Neural cell (in vitro differentiated cells): ENCODE results near the gene CIROP. TPM values are rescaled to one million over a fixed set of nuclear protein-coding genes. Genes with fewer than 3 reads are reported as not detected.

ENCODE experiments used
- H2AFZ ChIP-seq: fragments of 200-600, 300-800 bp; sonication (generic), shearing (Covaris generic); 2 replicates; pipeline ENCODE4 v1.6.0; 2014; ENCODE audit warnings: low read depth, mild to moderate bottlenecking, antibody characterized with exemption, low read length, moderate library complexity
- H3F3A ChIP-seq: fragments of 200-600 bp; shearing (Covaris generic); 2 replicates; pipeline ENCODE4 v1.6.1; 2016; ENCODE audit warnings: mild to moderate bottlenecking, moderate library complexity, mixed read lengths, antibody characterized with exemption, low read length; ENCODE audit not compliant: insufficient read depth, poor library complexity, severe bottlenecking
- H3K27ac ChIP-seq: fragments of 200-600, 300-800 bp; sonication (generic), shearing (Covaris generic); 2 replicates; pipeline ENCODE4 v1.5.1; 2014; ENCODE audit warnings: mild to moderate bottlenecking, low read length, moderate library complexity
- H3K27me3 ChIP-seq: fragments of 300-800, 200-600 bp; sonication (generic), shearing (Covaris generic); 2 replicates; pipeline ENCODE4 v1.6.0; 2014; ENCODE audit warnings: mild to moderate bottlenecking, low read depth, low read length, moderate library complexity; ENCODE audit not compliant: insufficient read depth
- H3K36me3 ChIP-seq: fragments of 300-800, 200-600 bp; sonication (generic), shearing (Covaris generic); 2 replicates; pipeline ENCODE4 v1.5.1; 2014; ENCODE audit warnings: mild to moderate bottlenecking, antibody characterized with exemption, low read length, moderate library complexity; ENCODE audit not compliant: insufficient read depth
- H3K4me2 ChIP-seq: fragments of 300-800, 200-600 bp; sonication (generic), shearing (Covaris generic); 2 replicates; pipeline ENCODE4 v1.6.0; 2014; ENCODE audit warnings: mild to moderate bottlenecking, low read length
- H3K4me3 ChIP-seq: fragments of 300-800, 200-600 bp; sonication (generic), shearing (Covaris generic); 2 replicates; pipeline ENCODE4 v1.5.1; 2014; ENCODE audit warnings: mild to moderate bottlenecking, low read length, moderate library complexity
- H3K79me2 ChIP-seq: fragments of 200-600 bp; shearing (Covaris generic); replicated peaks from 2 replicates; pipeline ENCODE4 v1.6.0; 2014; ENCODE audit warnings: mild to moderate bottlenecking, low read length, moderate library complexity; ENCODE audit not compliant: insufficient read depth
- H3K9ac ChIP-seq: fragments of 300-800, 200-600 bp; sonication (generic), shearing (Covaris generic); 2 replicates; pipeline ENCODE4 v1.6.1; 2016; ENCODE audit warnings: mild to moderate bottlenecking, low read length, mixed read lengths
- H3K9me2 ChIP-seq: fragments of 200-600 bp; shearing (Covaris generic); 2 replicates; pipeline ENCODE4 v1.6.1; 2016; ENCODE audit warnings: mild to moderate bottlenecking, low read length, mixed read lengths; ENCODE audit not compliant: insufficient read depth
- H3K9me3 ChIP-seq: fragments of 200-600, 300-800 bp; sonication (generic), shearing (Covaris generic); 2 replicates; pipeline ENCODE4 v1.6.1; 2016; ENCODE audit warnings: mild to moderate bottlenecking, mixed run types, low read length, moderate library complexity, mixed read lengths
- H4K20me1 ChIP-seq: fragments of 200-600 bp; shearing (Covaris generic); 2 replicates; pipeline ENCODE4 v1.6.1; 2016; ENCODE audit warnings: mild to moderate bottlenecking, mixed run types; ENCODE audit not compliant: insufficient read depth
- EZH2 ChIP-seq: fragments of 200-600, 300-800 bp; shearing (Covaris generic), sonication (generic); IDR thresholded peaks from 2 replicates; pipeline ENCODE4 v1.6.1; 2014; ENCODE audit warnings: antibody characterized with exemption, low read length, borderline replicate concordance, mild to moderate bottlenecking; ENCODE audit not compliant: insufficient read depth, poor library complexity, severe bottlenecking
- POLR2AphosphoS5 ChIP-seq: IDR thresholded peaks from 2 replicates; pipeline ENCODE4 v1.6.1; 2012
- RAD21 ChIP-seq: fragments of 450-650 bp; conservative IDR thresholded peaks from 2 replicates; pipeline ENCODE4 v1.6.1; 2014; ENCODE audit warnings: antibody characterized with exemption, mild to moderate bottlenecking, moderate library complexity
- SMC3 ChIP-seq: fragments of 450-650 bp; conservative IDR thresholded peaks from 2 replicates; pipeline ENCODE4 v1.6.1; 2014; ENCODE audit warnings: antibody characterized with exemption, mild to moderate bottlenecking, moderate library complexity; ENCODE audit not compliant: poor library complexity
- TAF1 ChIP-seq: IDR thresholded peaks from 2 replicates; pipeline ENCODE4 v1.6.1; 2012; ENCODE audit warnings: low read depth
- polyA plus RNA-seq: library from polyadenylated mRNA; depleted of rRNA; stranded (reverse); fragments of >200 nt; gene quantifications from 2 replicates; pipeline ENCODE4 v1.2.3, GENCODE V29; 2014
- TF ChIP-seq, protein P1 (sequence below): fragments of 450-650 bp; IDR thresholded peaks from 2 replicates; pipeline ENCODE4 v1.5.1; 2014; ENCODE audit warnings: antibody characterized with exemption, mild to moderate bottlenecking, moderate library complexity; ENCODE audit not compliant: poor library complexity, severe bottlenecking
- TF ChIP-seq, protein P2 (sequence below): IDR thresholded peaks from 2 replicates; pipeline ENCODE4 v1.6.1; 2012; ENCODE audit warnings: borderline replicate concordance

Gene CIROP
- polyA plus RNA-seq, 1 donor from 2014 or later: not detected

DNA sequence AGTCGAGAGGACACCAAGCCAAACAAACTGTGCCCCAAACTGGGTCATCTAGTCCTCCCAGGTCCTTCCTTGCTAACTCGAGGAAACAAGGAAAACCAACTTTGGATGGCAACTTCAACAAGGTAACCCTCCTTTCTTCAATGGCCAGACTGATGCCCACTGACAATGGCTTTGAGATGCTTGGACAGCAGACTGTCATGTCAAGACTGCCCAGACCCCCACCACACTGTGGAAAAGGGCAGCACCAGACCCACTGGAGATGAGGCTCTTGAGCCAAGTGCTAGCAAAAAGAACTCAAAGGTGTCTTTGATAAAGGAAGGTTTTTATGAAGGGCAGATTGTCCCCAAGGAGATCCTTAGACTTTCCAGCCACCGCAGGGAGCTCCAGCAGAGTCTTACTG lies 38.4 kb downstream of the CIROP start:
- no peak overlapping the region for H2AFZ ChIP-seq
- no peaks in the 10 kb centered on the region for H3K9me3 ChIP-seq
- H3K27ac ChIP-seq: no peak overlapping the region
- H3K9me2 ChIP-seq: no peaks in the 10 kb centered on the region
- H3K27me3 ChIP-seq: no peaks in the 10 kb centered on the region
- peak overlapping the region; percentile 10 for H3K4me3 ChIP-seq
- no peak overlapping the region for H3K9ac ChIP-seq
- H4K20me1 ChIP-seq: peaks cover 31% of the 10 kb centered on the region
- H3K36me3 ChIP-seq: peaks cover 25% of the 10 kb centered on the region
- H3K4me2 ChIP-seq: no peak overlapping the region
- peaks cover 43% of the 10 kb centered on the region for H3K79me2 ChIP-seq
- TF ChIP-seq, protein P1, sequence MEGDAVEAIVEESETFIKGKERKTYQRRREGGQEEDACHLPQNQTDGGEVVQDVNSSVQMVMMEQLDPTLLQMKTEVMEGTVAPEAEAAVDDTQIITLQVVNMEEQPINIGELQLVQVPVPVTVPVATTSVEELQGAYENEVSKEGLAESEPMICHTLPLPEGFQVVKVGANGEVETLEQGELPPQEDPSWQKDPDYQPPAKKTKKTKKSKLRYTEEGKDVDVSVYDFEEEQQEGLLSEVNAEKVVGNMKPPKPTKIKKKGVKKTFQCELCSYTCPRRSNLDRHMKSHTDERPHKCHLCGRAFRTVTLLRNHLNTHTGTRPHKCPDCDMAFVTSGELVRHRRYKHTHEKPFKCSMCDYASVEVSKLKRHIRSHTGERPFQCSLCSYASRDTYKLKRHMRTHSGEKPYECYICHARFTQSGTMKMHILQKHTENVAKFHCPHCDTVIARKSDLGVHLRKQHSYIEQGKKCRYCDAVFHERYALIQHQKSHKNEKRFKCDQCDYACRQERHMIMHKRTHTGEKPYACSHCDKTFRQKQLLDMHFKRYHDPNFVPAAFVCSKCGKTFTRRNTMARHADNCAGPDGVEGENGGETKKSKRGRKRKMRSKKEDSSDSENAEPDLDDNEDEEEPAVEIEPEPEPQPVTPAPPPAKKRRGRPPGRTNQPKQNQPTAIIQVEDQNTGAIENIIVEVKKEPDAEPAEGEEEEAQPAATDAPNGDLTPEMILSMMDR: no peak
- no peak for TF ChIP-seq RAD21
- TF ChIP-seq POLR2AphosphoS5: no peak
- TF ChIP-seq TAF1: no peak
- TF ChIP-seq SMC3: no peak
- H3F3A ChIP-seq: peaks cover 5% of the 10 kb centered on the region

GRCh38 chr14:23063601-23064000 lies 41.2 kb downstream of the CIROP start:
- no peak for TF ChIP-seq TAF1
- TF ChIP-seq, protein P2, sequence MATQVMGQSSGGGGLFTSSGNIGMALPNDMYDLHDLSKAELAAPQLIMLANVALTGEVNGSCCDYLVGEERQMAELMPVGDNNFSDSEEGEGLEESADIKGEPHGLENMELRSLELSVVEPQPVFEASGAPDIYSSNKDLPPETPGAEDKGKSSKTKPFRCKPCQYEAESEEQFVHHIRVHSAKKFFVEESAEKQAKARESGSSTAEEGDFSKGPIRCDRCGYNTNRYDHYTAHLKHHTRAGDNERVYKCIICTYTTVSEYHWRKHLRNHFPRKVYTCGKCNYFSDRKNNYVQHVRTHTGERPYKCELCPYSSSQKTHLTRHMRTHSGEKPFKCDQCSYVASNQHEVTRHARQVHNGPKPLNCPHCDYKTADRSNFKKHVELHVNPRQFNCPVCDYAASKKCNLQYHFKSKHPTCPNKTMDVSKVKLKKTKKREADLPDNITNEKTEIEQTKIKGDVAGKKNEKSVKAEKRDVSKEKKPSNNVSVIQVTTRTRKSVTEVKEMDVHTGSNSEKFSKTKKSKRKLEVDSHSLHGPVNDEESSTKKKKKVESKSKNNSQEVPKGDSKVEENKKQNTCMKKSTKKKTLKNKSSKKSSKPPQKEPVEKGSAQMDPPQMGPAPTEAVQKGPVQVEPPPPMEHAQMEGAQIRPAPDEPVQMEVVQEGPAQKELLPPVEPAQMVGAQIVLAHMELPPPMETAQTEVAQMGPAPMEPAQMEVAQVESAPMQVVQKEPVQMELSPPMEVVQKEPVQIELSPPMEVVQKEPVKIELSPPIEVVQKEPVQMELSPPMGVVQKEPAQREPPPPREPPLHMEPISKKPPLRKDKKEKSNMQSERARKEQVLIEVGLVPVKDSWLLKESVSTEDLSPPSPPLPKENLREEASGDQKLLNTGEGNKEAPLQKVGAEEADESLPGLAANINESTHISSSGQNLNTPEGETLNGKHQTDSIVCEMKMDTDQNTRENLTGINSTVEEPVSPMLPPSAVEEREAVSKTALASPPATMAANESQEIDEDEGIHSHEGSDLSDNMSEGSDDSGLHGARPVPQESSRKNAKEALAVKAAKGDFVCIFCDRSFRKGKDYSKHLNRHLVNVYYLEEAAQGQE: no peak
- no peak for TF ChIP-seq POLR2AphosphoS5
- no peaks in the 10 kb centered on the region for H3F3A ChIP-seq
- H3K9me3 ChIP-seq: no peaks in the 10 kb centered on the region
- no peak overlapping the region for H3K4me2 ChIP-seq
- no peaks in the 10 kb centered on the region for H3K9me2 ChIP-seq
- H3K27ac ChIP-seq: no peak overlapping the region
- peaks cover 29% of the 10 kb centered on the region for H4K20me1 ChIP-seq
- H3K27me3 ChIP-seq: no peaks in the 10 kb centered on the region
- H2AFZ ChIP-seq: no peak overlapping the region
- H3K4me3 ChIP-seq: no peak overlapping the region
- H3K79me2 ChIP-seq: peaks cover 25% of the 10 kb centered on the region
- peaks cover 23% of the 10 kb centered on the region for H3K36me3 ChIP-seq
- no peak overlapping the region for H3K9ac ChIP-seq

DNA sequence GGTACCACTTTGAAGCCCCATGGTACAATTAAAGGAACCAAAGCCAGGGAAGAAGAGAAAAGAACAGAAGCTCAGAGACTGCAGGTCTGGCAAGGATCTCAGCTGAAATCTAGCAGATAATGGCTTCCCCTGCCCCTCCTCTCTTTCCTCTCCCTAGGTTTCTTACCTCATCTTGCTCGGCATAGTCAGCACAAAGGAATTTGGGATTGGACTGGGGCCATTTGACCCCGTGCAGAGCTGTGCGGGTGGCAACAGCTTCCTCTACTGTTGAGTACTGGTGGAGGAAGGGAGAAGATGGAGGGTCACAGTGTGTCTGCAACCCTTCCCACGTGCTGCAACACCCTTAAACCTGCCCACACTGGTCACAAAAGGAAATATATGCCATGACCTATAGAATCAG lies 42.8 kb downstream of the CIROP start:
- TF ChIP-seq EZH2: no peak
- TF ChIP-seq, protein P2: no peak
- Histone ChIP-seq H3K36me3 (peaks cover 17% of the 10 kb centered on the region), H3K27ac (no peak overlapping the region), H2AFZ (no peak overlapping the region), H3K9me2 (no peaks in the 10 kb centered on the region), H3K27me3 (no peaks in the 10 kb centered on the region), H3K4me3 (no peak overlapping the region), H3K4me2 (no peak overlapping the region), H4K20me1 (peaks cover 18% of the 10 kb centered on the region), H3F3A (no peaks in the 10 kb centered on the region), H3K9ac (no peak overlapping the region), H3K9me3 (no peaks in the 10 kb centered on the region), H3K79me2 (peaks cover 10% of the 10 kb centered on the region)
